HG03139 (cell line): Measurements from ENCODE around the gene BMAL1.
"Not testable (repeated sequence)": the region's sequence is repeated elsewhere in the genome, so short reads cannot be mapped to it uniquely, and the experiment has no call there.

Experiments
- ATAC-seq: cut with Tn5 transposase; IDR thresholded peaks from one replicate; pipeline ENCODE4 v1.9.1; 2021; ENCODE audit not compliant: unreplicated experiment

The BMAL1 gene

DNA sequence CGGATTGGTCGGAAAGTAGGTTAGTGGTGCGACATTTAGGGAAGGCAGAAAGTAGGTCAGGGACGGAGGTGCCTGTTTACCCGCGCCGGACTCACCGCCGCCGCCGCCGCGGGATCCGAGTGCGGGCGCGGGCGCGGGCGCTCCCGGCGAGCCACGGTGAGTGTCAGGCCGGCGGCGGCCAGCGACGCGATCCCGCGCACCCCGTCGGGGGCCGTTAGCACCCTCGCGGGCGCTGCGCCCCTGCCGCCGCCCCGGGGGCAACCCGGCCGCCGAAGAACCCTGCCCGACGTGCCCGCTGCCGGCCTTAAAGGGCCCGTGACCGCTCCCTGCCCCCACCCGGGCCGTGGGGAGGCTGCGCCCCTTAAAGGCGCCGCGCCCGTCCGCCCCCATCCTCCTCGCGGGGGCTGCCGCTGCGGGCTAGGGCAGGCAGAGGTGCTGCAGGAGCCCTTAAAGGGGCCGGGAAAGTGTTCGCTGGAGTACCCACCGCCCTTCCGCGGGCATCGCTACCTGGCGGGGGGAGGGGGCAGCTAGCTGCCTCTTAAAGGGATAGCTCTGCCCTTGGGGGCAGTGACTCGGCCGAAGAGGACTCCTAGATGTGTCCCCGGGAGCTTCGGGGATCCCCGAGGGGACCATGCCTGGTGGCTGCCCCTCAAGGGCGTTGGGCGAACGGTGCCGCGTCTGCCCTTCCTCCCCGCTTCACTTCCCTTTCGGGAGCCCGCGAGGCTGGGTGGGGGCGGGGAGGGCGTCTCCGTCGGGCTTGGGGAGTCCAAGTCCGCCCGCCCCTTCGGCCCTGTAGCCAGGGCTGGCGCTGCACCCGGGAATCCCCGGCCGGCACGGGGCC lies at the start of gene BMAL1:
Gene BMAL1 (plus strand): TSS at position 23 of the 841 bp plus-strand sequence. CDS start 76,519 bp downstream, outside the sequence.
- ATAC-seq, result peak; percentile 20

DNA sequence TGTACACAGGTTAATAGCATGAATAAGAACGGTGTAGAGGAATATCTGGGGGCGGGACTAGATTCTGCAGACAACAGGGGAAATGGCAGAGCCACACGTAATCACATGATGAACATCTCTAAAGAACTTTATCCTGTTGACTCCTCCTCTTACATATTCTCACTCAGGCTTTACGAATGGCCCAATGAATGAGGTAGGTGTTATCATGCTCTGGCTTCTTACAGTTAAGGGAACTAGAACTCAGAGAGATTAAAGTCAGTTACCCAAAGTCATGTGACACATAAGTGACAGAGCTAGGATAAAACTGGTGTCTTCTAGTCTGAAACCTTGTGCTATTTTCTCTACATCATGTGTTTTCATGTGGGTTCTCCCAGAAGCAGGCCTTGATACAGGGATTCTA lies 49.0 kb upstream of the BMAL1 start:
- no peak for ATAC-seq

DNA sequence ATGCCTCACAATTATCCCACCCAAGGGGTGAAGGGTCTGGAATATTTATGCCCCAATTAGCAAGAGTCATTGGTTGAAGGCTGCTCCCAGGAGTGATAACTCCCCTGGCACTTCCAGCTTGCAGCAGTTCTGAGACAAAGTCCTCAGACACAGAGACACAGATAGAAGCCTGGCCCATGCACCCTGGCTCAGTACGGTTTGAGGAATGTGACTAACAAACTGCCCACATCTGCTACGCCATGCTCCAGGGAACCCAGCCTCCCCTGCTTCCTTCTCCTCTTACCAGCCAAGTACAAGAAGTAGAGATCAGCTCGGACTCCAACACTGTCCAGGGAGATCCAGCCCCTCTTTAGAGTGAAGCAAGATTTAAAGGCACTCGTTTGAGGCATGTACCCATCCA lies 48.5 kb upstream of the BMAL1 start:
- no peak for ATAC-seq

DNA sequence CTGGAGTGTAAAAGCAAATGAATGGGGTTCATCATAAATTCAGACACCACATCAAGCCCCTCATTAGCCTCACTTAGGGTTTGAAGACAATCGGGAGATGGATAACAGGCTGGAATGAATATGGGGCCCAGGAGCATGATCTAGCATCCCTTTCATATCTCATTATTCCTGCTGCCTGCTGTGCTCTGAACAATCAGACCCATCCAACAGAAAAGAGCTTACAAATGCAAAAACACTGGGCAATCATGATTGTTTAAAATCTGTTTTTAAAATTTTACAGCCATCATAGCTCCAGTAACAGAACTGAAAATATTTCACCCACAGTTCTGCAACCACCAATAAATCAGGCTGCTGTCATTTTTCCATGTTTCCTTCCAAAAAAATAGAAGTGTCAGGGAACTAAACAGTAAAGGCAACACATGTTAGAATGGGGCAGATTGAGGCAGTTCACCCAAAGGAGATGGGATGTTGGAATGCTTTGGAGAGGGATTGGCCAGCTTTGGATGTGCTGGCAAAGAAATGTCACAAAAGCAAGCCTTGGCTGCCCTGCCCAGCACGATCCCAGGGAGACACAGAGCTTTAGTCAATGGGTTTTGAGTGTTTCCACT lies 47.8 kb upstream of the BMAL1 start:
- no peak for ATAC-seq

DNA sequence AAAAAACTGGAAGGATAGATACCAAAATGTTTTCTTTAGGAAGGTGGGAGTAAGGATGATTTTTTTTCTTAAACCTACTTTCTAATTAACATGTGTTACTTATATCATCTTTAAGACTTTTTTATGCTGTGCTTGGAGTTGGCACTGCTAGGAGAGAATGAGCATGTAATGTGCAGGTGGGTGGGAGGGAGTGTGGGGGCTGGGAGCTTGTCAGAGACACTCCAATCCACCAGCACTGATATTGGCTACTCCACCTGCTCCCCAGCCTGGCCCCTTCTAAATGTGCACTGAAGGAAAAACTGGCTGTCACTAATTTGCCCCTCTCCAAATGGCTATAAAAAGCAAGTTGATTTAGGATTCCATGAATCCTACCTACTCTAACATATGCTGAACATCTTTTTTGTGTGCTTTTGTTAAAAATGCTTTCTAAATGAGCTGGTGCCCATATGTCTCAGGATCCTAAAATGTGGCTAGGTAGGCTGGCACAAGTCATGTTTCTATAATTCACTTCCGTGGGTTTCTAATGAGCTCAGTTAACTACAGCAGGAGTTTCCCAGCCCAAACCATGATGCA lies 44.3 kb upstream of the BMAL1 start:
- ATAC-seq, result no peak

DNA sequence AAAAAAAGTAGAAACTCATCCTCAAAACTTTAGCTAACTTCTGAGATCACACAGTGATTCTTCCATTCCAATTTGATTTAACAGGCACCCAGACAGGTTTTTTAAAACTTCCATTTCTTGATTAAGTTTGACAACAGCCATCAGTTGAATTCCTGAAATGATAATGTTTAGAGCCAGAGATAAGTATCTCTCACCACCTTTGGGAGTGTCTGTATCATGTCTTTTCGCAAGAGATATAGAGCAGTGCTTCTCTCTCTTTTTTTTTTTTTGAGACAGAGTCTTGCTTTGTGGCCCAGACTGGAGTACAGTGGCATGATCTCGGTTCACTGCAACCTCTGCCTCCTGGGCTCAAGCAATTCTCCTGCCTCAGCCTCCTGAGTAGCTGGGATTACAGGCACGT lies 41.7 kb upstream of the BMAL1 start:
- no peak for ATAC-seq

DNA sequence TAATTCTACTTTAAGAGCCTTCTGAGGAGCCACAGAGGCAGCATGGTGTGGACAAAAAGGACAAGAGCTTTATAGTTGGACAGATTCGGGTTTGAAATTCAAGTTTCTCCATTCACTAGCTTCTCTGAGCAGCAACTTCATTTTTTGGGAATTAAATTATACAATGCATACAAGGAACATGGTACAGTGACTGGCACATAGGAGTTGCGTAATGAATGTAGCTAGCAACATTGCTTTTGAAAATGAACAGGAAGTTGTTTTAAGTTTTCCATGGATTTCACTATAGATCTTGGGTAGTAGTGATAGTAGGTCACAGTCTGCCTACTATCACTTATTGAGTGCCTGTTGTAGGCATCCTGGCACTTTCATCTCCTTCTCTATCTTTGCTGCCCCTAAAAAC lies 41.0 kb upstream of the BMAL1 start:
- ATAC-seq, result no peak

DNA sequence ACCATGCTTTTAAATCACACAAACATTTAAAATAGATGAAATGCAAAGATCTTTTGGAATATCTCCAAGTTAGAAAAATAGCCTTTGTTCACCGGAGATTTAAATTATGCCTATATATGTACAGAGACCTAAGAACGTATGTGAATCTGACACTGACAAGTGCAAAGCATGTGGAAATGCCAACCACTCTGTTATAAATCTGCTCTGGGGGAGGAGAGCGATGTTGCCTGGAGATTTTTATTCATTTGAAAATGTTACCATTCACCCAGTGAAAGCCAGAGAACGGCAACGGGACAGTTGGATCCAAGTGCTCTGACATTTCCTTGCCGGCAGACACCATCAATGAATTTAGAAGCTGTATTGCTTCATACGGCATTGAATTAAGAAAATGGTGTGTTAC lies 39.8 kb upstream of the BMAL1 start:
- no peak for ATAC-seq

DNA sequence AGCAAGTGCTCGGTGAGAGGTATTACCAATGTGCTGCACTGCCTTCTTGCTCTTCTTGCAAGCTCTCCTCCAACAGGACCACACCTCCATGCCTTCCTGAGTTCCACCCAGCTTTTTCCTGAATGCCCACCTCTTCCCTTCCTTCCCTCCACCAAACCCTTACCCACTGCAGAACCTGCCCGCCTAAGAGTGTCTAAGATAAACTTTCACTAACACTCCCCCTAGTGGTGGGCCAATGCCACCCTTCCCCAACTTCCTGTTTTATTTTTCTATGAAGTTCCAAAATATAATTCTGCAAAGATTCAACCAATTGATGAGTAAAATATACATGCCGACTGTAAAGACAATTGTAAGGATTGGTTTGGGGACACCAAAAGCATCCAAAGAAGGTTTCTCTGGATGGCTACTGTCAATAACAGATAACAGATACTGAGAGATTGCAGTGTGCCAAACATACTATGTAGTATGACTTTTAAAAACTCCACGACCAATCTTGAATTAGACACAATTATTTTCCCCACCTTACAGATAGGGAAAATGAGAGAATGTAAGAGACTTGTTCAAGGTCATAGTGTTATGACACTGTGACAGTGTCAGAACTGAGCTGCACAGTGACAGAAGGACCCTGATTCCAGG lies 38.6 kb upstream of the BMAL1 start:
- ATAC-seq, result no peak

DNA sequence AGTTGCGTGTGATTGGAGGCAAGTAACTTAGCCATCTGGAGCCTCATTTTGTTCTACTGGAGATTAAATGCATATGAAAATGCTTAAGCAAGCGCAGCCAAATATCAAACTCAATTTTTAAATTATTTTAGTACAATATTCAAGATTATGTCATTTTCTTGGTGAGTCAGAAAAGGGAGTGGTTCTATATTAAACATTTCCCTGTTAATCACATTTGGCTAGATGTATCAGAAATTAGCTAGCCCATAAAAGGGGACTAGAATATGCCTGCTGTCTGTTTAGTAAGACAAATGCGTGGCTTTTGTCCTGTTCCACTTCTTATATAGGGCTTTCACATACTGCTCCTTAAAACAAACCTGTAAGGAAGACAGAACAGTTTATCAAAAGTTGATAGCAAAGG lies 35.0 kb upstream of the BMAL1 start:
- no peak for ATAC-seq

DNA sequence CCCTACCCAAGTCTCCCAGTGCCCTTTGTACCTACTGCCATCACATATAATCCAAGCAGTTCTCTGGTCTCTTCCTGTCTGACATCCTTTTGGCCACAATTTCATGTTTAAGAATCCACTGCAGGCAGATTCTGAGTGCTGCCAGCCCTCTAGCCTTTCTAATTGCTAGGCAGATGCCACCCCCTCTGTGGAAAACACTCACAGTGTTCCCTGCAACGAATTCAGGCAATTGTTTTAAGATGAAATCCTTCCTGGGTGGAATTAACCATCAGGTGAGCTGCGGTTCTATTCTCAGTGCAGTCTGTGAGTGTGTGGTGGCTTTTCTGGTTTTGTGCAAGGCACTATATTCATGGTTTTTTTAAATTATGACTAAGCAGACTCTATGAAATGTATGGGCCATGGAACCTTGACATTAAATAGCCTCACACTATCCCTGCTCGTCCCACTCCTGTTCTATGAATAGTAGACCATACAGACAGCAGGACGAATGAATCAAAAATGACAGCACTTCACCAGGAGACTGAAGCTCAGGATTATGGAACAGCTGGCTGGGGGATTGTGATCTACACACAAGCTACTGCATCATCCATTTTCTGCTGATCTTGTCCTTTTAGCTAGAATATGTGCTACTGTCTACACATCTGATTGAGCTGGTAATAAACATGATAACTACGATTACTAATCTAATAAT lies 29.8 kb upstream of the BMAL1 start:
- ATAC-seq, result no peak

DNA sequence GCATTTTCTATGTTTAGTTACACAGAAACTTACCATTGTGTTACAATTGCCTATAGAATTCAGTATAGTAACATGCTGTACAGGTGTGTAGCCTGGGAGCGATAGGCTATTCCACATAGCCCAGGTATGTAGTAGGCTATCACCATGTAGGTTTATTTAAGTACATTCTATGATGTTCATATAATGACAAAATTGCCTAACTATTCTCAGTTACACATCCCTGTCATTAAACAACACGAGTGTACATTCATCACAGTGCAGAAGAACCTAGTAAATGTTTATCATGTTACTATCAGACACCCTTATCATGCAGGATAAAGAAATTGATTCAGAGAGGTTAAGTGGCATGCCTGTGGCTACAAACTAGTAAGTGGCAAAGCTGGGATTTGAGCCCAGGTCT lies 28.4 kb upstream of the BMAL1 start:
- no peak for ATAC-seq

DNA sequence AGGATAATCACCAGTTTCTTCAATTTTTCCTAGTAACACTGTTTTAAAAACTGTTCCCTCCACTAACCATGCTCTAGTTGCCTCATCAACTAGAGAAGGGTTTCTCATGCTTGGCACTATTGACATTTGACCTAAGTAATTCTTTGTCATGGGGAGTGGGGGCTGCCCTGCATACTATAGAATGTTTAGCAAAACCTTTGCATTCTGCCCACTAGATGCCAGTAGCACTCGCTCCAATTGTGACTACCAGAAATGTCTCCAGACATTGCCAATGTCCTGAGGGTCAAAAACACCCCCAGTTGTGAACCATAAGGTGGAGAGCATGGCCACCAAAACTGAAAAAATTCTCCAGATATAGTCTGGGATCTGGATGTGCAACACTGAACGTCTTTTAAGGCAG lies 27.6 kb upstream of the BMAL1 start:
- ATAC-seq, result no peak

DNA sequence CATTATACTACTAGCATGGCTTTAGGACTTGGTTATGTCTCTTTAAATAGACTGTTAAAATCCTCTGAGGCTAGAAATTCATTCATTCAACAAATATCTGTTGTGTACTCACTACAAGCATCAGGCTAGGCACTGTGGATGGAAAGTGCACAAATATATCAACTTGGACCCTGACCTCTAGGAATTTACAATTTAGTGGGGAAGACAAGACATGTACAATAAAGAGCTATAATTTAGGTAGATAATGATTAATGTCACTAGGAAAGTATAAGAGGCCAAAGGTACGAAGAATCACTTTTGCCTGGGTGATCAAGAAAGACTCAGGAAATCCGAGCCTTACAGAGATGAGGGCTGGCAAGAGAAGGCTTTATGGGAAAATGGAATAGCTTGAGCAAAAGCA lies 25.6 kb upstream of the BMAL1 start:
- ATAC-seq, result no peak

DNA sequence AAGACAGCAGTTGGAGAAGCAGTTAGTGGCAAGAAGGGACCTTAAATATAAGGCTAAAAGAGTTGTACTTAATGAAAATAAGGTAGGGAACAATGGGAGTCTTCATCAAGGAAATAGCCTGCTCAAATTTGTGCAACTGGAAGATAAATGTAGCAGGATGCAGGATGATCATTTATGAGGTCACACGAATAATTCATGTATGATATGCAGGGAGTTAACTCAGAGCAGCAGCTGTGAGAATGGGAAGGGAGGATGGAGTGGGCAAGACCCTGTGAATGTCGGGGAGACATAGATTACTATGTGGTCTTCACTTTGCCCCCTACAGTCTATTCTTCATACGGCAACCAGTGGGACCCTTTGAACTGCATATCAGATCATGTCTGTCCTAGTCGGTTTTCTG lies 25.2 kb upstream of the BMAL1 start:
- no peak for ATAC-seq

DNA sequence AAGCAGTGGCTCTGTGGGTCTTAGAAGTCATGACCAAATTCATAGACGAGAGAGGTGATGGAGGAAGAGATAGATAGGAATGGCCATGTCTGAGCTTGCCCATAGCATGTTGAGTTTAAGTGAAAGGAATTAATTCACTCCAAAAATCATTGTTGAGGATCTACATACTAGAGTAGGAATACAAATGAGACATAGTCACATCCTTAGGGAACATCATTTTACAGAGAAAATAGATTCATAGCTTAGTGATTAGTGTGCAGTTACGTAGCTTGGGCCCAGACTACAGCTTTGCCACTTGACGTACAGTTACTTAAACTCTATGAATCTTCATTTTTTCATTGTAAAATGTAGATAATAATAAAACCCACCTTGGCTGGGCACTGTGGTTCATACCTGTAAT lies 21.4 kb upstream of the BMAL1 start:
- ATAC-seq, result no peak

DNA sequence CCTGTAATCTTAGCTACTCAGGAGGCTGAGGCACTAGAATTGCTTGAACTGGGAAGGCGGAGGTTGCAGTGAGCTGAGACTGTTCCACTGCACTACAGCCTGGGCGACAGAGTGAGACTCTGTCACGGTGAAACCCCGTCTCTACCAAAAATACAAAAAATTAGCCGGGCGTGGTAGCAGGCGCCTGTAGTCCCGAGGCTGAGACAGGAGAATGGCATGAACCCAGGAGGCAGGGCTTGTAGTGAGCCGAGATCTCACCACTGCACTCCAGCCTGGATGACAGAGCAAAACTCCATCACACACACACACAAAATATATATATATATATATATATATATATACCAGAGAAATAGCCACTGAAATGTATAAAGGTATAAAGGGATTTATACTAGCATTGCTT lies 19.5 kb upstream of the BMAL1 start:
- not testable (repeated sequence) for ATAC-seq

DNA sequence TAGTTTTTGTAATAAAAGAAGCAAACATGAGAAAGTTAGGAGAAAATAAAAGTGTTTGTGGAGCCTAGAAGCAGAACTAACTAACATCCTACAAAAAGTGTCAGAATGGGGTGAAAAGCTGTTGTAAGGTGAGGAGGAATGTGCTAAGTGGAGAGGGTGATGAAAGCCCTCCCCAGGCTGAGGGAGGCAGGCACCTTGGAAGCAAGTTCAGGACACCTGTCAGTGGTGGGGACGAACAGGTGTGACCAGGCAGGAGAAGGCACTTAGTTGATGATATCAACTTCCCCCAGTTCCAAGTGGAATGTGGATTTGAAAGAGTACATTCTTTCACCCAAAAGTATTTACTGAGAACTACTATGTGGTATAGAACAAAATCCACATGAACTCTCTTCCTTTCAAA lies 18.7 kb upstream of the BMAL1 start:
- ATAC-seq, result no peak

DNA sequence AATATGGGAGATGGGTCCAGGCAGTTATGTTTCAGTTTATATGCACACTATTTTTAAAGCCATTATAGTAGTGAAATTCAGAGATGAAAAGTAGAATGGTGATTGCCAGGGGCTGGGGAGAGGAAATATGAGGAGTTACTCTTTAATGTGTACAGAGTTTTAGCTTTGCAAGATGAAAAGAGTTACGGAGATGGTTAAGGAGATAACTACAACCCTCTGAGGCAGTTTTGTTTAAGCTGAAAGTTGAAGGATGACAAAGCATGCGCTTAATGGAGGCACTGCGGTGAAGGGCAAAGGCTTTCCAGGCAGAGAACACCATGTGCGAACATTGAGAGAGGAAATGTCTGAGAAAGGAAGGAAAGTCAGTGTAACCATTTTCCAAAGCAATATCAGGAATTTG lies 18.2 kb upstream of the BMAL1 start:
- ATAC-seq, result no peak

DNA sequence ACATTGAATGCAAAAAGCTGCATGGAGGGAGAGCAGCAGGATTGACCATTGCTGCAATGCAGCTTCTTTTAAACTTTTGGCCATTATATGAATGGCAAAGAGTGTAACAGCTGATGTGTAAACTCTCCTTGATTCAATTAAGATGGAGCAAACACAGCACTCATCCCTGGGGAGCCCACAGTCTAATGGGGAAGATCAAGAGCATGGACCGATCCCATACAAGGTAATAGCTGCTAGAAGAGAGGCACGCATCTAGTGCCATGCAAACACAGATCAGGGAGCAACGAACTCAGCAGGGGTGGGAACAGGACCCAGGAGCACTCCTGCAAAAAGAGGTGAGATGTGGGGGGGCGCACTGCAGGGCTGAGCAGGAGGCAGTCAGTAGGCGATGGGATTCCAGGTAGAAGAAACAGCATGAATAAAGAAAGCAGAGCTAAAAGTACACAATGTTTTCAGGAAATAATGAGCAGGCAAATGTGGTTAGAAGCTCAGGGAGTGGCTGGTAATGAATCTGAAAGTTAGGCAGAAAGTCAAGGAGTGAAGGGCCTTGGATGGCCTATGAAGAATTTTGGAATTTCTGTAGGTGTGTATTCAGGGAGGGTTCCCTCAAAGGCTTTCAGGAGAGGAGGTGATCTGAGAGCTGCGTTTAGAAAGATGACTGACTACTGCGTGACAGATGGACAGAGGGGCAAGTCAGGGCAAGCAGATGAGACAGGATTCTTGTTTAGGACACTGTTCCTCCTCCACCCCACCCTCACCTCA lies 17.2 kb upstream of the BMAL1 start:
- no peak for ATAC-seq
